Stimulated activated effector memory CD8-positive, alpha-beta T cell treated with anti-CD3 and anti-CD28 coated beads, Interleukin-12 subunit alpha, Interleukin-12 subunit beta, amount 100 ng/mL, for 72 hours (primary cell): ENCODE measurements around the gene CAPS2.
"Not testable (repeated sequence)": the region's sequence is repeated elsewhere in the genome, so short reads cannot be mapped to it uniquely, and the experiment has no call there.

Experiments
- ATAC-seq: fragments of 150-1000 bp; cut with Tn5 transposase; 2 replicates; pipeline ENCODE4 v1.10.0; 2021
- DNase-seq, 2 donors: peaks; one replicate each; pipeline ENCODE4 v3.0.0; 2021 to 2022; ENCODE audit warnings: low spot score in 2 of 2
- H3K27ac Mint-ChIP-seq: one replicate; pipeline ENCODE4 v1.8.0; 2022; ENCODE audit warnings: mild to moderate bottlenecking, mixed read lengths
- H3K36me3 Mint-ChIP-seq: one replicate; pipeline ENCODE4 v1.8.0; 2022; ENCODE audit warnings: mild to moderate bottlenecking, mixed read lengths
- H3K4me1 Mint-ChIP-seq: one replicate; pipeline ENCODE4 v1.8.0; 2022; ENCODE audit warnings: mixed read lengths
- H3K4me3 Mint-ChIP-seq: one replicate; pipeline ENCODE4 v1.8.0; 2022; ENCODE audit warnings: mild to moderate bottlenecking, mixed read lengths
- H3K9me3 Mint-ChIP-seq: one replicate; pipeline ENCODE4 v1.8.0; 2022; ENCODE audit warnings: mixed read lengths

Gene CAPS2

DNA sequence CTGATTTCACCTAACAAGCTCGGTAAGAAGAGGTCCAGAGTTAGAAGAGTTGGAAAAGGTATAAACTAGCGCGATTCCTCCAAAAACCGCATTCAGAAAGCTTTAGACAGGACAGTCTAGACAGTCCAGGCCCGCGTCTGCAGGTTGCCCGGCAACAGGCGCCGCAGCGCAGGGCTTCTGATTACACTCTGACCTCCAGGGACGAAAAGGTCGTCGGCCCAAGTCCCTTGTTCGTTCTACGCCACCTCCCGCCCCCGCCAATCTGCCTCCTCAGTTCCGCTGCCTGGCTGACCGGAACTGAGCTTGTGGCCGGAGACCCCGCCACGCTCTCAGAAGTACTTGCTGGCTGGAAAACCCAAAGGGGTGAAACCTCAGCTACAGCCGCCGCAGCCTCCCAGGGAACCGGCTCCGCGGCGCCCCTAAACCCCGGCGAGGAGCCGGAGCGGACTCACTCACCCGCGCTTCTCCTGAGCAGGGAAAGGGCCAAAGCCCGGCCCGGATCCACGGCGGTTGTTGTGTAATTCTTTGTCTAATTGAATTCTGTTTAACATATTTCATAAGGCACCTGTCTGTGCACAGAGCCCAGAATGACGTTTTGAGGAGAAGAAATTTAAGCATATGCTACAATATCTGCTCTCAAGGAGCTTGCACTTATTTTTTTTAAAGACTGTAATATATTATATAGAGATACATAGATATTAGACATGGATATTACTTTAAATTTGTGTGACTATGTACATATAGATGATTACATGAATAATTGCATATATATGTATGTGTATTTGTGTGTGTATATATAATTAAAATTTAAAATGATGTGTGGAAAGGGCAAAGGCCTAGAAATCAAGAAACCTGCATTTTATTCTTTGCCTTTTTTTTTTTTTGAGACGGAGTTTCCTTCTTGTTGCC is at the start of gene CAPS2:
CAPS2 (minus strand) TSS at position 407 of the 909 bp plus-strand sequence. CDS start 3,826 bp downstream, outside the sequence.
- Mint-ChIP-seq H3K36me3 (no peaks in the 10 kb centered on the region), H3K4me3 (peak within 1 kb of the TSS; percentile 75), H3K27ac (no peak within 1 kb of the TSS), H3K9me3 (no peaks in the 10 kb centered on the region), H3K4me1 (peaks cover 16% of the 10 kb centered on the region)
- ATAC-seq, result peak; percentile 73
- peak; percentile 51 to 80 for DNase-seq

- H3K4me3 Mint-ChIP-seq, result no peak overlapping the region
- no peaks in the 10 kb centered on the region for H3K9me3 Mint-ChIP-seq
- H3K4me1 Mint-ChIP-seq, result no peaks in the 10 kb centered on the region
- no peak overlapping the region for H3K27ac Mint-ChIP-seq
- DNase-seq, result no peak
- ATAC-seq, result no peak
- no peaks in the 10 kb centered on the region for H3K36me3 Mint-ChIP-seq
These were observed 48.2 kb upstream of the CAPS2 start for GRCh38 chr12:75378354-75378753.

- no peaks in the 10 kb centered on the region for H3K9me3 Mint-ChIP-seq
- no peaks in the 10 kb centered on the region for H3K36me3 Mint-ChIP-seq
- no peaks in the 10 kb centered on the region for H3K4me1 Mint-ChIP-seq
- DNase-seq (no peak), ATAC-seq (no peak)
- no peak overlapping the region for H3K27ac Mint-ChIP-seq
- no peak overlapping the region for H3K4me3 Mint-ChIP-seq
These were observed 44.8 kb upstream of the CAPS2 start for GRCh38 chr12:75374971-75375370.

DNA sequence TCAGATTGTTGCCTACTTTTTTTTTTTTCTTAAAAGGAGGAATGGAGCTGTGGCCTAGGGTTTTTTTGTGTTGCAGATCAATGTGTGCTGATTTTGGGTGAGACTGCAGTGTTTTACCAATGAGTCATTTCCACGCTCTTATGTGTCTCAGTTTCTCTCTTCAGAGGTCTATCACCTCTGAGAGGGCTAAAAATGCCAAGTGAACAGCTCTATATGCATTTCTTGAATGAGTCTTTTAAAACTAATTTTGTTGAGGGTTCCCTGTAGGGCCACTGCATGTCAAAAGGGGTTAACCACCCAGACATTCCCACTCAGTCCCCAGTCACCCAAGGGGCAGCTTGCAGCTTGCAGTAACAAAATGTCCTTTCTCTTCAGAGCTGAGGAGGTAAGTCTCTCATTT is 36.5 kb upstream of the CAPS2 start:
- ATAC-seq (peak; percentile 68), DNase-seq (no peak)
- no peaks in the 10 kb centered on the region for H3K9me3 Mint-ChIP-seq
- H3K4me3 Mint-ChIP-seq, result no peak overlapping the region
- H3K27ac Mint-ChIP-seq, result no peak overlapping the region
- H3K4me1 Mint-ChIP-seq, result peaks cover 14% of the 10 kb centered on the region
- H3K36me3 Mint-ChIP-seq, result no peaks in the 10 kb centered on the region

DNA sequence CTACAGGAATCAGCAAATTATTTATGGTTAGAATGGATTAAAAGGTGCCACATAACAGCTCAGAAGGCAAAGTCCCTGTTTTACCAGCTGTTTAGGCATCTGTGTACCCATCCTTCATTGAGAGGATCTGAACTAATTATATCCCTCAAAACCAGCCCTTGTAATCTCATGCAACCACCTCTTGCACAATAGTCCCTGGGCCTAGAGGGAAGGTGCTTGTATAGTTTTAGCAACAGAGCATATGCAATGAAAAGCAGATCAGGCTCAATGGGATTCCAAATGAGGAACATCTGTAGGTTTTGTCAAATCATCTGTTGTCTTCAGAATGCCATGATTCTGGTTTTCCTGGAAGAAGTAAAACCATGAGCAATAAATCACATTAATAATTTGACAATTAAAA is 34.8 kb upstream of the CAPS2 start:
- Mint-ChIP-seq H3K4me1 (peaks cover 25% of the 10 kb centered on the region), H3K9me3 (no peaks in the 10 kb centered on the region), H3K36me3 (no peaks in the 10 kb centered on the region), H3K27ac (no peak overlapping the region), H3K4me3 (no peak overlapping the region)
- ATAC-seq (no peak), DNase-seq (no peak)

DNA sequence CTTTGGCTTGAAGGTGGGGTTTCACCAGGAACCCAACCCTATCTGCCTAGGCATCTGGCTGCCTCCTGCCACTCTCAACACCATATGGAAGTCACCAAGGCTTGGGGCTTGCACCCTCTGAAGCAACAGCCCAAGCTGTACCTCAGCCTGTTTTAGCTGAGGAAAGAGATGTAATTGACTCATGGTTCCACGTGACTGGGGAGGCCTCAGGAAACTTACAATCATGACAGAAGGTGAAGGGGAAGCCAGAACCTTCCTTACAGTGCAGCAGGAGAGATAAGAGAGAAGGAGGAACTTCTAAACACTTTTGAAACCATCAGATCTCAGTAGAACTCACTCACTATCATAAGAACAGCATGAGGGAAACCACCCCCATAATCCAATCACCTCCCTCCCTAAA is 31.3 kb upstream of the CAPS2 start:
- Mint-ChIP-seq H3K27ac (peak overlapping the region; percentile 40), H3K9me3 (no peaks in the 10 kb centered on the region), H3K36me3 (no peaks in the 10 kb centered on the region), H3K4me3 (no peak overlapping the region), H3K4me1 (peaks cover 19% of the 10 kb centered on the region)
- DNase-seq, result no peak
- ATAC-seq, result peak; percentile 32

- Mint-ChIP-seq H3K36me3 (no peaks in the 10 kb centered on the region), H3K4me1 (peaks cover 14% of the 10 kb centered on the region), H3K4me3 (no peak overlapping the region), H3K27ac (peak overlapping the region; percentile 40), H3K9me3 (no peaks in the 10 kb centered on the region)
- ATAC-seq (peak; percentile 44), DNase-seq (no peak)
These were observed 30.8 kb upstream of the CAPS2 start for GRCh38 chr12:75360920-75361319.

DNA sequence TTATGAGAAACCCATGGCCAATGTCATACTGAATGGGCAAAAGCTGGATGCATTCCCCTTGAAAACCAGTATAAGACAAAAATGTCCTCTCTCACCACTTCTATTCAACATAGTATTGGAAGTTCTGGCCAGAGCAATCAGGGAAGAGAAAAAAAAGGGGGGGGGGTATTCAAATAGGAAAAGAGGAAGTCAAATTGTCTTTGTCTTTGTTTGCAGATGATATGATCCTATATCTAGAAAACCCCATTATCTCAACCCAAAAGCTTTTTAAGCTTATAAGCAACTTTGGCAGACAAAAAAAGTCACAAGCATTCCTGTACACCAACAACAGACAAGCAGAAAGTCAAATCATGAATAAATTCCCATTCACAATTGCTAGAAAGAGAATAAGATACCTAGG is 23.9 kb upstream of the CAPS2 start:
- no peak for ATAC-seq
- peaks cover 15% of the 10 kb centered on the region for H3K9me3 Mint-ChIP-seq
- DNase-seq, result no peak
- no peak overlapping the region for H3K4me3 Mint-ChIP-seq
- no peaks in the 10 kb centered on the region for H3K36me3 Mint-ChIP-seq
- no peaks in the 10 kb centered on the region for H3K4me1 Mint-ChIP-seq
- H3K27ac Mint-ChIP-seq, result no peak overlapping the region

GRCh38 chr12:75350413-75350812 is 20.3 kb upstream of the CAPS2 start:
- Mint-ChIP-seq H3K4me3 (no peak overlapping the region), H3K9me3 (peaks cover 15% of the 10 kb centered on the region), H3K4me1 (peaks cover 5% of the 10 kb centered on the region), H3K36me3 (no peaks in the 10 kb centered on the region), H3K27ac (no peak overlapping the region)
- ATAC-seq (no peak), DNase-seq (no peak)

GRCh38 chr12:75349946-75350345 is 19.8 kb upstream of the CAPS2 start:
- Mint-ChIP-seq H3K4me3 (no peak overlapping the region), H3K27ac (no peak overlapping the region), H3K4me1 (peaks cover 5% of the 10 kb centered on the region), H3K9me3 (peaks cover 12% of the 10 kb centered on the region), H3K36me3 (no peaks in the 10 kb centered on the region)
- no peak for ATAC-seq
- DNase-seq, result no peak

DNA sequence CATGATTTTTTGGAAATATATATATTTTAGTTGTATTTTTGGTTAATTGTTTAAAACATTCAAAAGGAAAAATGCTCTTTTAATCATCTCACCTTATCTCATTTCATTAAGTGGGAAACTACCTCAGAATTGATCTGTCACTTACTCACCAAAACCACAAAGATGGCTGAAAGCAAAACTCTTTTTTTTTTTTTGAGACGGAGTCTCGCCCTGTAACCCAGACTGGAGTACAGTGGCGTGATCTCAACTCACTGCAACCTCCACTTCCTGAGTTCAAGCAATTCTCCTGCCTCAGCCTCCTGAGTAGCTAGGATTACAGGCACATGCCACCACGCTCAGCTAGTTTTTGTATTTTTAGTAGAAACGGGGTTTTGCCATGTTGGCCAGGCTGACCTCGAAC is 16.1 kb upstream of the CAPS2 start:
- not testable (repeated sequence) for H3K4me3 Mint-ChIP-seq, H3K4me1 Mint-ChIP-seq, H3K9me3 Mint-ChIP-seq, H3K36me3 Mint-ChIP-seq, DNase-seq
- peak; percentile 99 for ATAC-seq
- peak overlapping the region; percentile 23 for H3K27ac Mint-ChIP-seq

DNA sequence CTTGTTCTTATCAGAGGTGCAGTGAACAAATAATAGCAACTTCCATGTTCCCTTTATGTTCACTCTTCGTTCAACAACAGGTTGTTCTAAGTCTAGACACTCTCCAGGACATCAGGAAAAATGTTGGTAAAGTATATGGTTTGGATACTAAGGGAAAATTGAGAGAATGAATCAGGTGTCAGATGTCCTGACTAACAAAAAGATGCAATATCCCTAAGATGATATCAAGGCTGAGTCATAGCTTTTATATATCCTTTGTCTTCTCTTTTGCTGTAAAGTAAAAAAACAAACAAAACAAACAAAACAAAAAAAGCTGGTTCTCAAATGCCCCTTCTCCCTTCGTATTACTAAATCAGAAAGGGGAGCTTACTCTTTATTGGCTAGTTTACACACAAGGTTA is 15.4 kb upstream of the CAPS2 start:
- DNase-seq (no peak), ATAC-seq (no peak)
- Mint-ChIP-seq H3K4me1 (peaks cover 5% of the 10 kb centered on the region), H3K36me3 (no peaks in the 10 kb centered on the region), H3K4me3 (no peak overlapping the region), H3K9me3 (no peaks in the 10 kb centered on the region), H3K27ac (no peak overlapping the region)

DNA sequence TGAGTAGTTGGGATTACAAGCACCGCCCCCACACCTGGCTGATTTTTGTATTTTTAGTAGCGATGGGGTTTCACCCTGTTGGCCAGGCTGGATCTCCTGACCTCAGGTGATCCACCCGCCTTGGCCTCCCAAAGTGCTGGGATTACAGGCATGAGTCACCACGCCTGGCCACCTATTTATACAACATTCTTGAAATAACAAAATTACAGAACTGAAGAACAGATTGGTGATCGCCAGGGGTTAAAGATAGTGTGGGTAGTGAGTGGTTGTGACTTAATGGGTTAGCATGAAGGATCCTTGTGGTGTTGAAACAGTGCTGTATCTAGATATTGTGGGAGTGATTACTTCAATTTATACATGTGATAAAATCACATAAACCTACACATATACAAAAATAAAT is 11.7 kb upstream of the CAPS2 start:
- H3K36me3 Mint-ChIP-seq, result no peaks in the 10 kb centered on the region
- no peak overlapping the region for H3K4me3 Mint-ChIP-seq
- H3K9me3 Mint-ChIP-seq, result no peaks in the 10 kb centered on the region
- no peak for DNase-seq
- H3K4me1 Mint-ChIP-seq, result peaks cover 8% of the 10 kb centered on the region
- H3K27ac Mint-ChIP-seq, result no peak overlapping the region
- ATAC-seq, result no peak

GRCh38 chr12:75337905-75338304 is 7.8 kb upstream of the CAPS2 start:
- DNase-seq (no peak), ATAC-seq (no peak)
- no peaks in the 10 kb centered on the region for H3K36me3 Mint-ChIP-seq
- H3K4me3 Mint-ChIP-seq, result no peak overlapping the region
- H3K9me3 Mint-ChIP-seq, result no peaks in the 10 kb centered on the region
- H3K27ac Mint-ChIP-seq, result no peak overlapping the region
- H3K4me1 Mint-ChIP-seq, result peaks cover 12% of the 10 kb centered on the region

DNA sequence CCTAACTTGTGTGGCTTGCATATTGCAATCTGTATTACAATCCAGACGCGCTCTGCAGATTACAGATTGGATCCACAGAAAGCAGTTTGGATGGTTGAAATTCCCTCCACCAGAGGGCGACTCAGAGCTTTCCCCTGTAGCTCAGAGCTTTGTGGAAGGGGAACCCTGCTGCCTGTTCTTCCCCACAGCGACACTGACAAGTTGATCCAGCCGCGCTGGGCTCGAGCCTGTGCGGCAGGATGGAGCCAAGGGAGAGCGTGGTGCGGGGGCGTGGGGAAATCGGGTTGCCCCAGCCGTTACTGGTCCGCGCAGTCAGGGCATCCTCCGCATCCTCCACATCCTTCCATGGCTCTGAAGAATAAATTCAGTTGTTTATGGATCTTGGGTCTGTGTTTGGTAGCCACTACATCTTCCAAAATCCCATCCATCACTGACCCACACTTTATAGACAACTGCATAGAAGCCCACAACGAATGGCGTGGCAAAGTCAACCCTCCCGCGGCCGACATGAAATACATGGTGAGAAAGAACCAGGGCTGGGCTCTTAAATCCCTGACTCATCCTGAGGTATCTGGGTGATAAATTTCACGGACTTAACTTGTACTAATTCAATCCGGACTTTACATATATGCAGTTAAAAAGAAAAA is 4.4 kb upstream of the CAPS2 start, which contains the start of gene GLIPR1L1:
GLIPR1L1 (plus strand) TSS at position 287 of the 647 bp plus-strand sequence; CDS start at position 346, 59 bp downstream.
- H3K4me1 Mint-ChIP-seq, result peaks cover 20% of the 10 kb centered on the region
- no peak within 1 kb of the TSS for H3K27ac Mint-ChIP-seq
- H3K4me3 Mint-ChIP-seq, result peak within 1 kb of the TSS; percentile 68
- DNase-seq, result peak; percentile 74 to 91
- no peaks in the 10 kb centered on the region for H3K36me3 Mint-ChIP-seq
- no peaks in the 10 kb centered on the region for H3K9me3 Mint-ChIP-seq
- ATAC-seq, result peak; percentile 90

DNA sequence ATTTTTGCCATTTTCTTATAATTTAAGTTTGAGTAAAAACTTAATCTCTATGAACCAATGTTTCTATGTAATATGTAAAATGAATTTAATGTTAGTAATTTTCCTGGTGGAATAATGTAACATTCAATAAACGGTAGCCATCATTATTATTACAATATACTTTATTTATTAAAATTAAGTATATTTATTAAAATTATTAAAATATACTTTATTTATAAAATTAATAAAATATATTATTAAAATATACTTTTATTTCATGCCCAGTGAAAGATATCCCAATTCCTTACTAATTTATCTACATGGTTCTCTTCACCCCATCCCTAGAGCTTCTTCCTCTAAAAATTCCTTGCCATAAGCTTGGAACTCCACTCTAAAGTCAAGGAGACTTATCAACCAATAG is 2.5 kb downstream of the CAPS2 start:
- H3K27ac Mint-ChIP-seq, result no peak overlapping the region
- DNase-seq (no peak), ATAC-seq (no peak)
- no peaks in the 10 kb centered on the region for H3K9me3 Mint-ChIP-seq
- H3K4me1 Mint-ChIP-seq, result peaks cover 9% of the 10 kb centered on the region
- H3K4me3 Mint-ChIP-seq, result no peak overlapping the region
- no peaks in the 10 kb centered on the region for H3K36me3 Mint-ChIP-seq
